HCT116 (cell line): ENCODE data around the gene LPO. TPM values are rescaled to one million over a fixed set of nuclear protein-coding genes. Genes with fewer than 3 reads are reported as not detected.

Source experiments
- ATAC-seq: fragments of 200-7000 bp; cut with Tn5 transposase; 2 replicates; pipeline ENCODE4 v1.9.1; 2020; ENCODE audit warnings: mild to moderate bottlenecking, moderate library complexity
- BruUV-seq: library from RNA; stranded (reverse); fragments of 400-500 nt; replicated peaks from 2 replicates; lab custom pipeline; 2021; lab: Mats Ljungman, UMichigan
- CTCF ChIA-PET: fragments of 300-600 bp; sonication (Branson Sonifier 250); formaldehyde crosslinking; loops from one replicate; lab custom pipeline; 2021; ENCODE audit warnings: antibody characterized with exemption; lab: Charles Lee
- POLR2A ChIA-PET: fragments of 300-600, 350-600 bp; sonication (Branson Sonifier 250); formaldehyde crosslinking; loops from one replicate; lab custom pipeline; 2021; ENCODE audit warnings: antibody characterized with exemption; lab: Charles Lee
- RAD21 ChIA-PET, 2 experiments: fragments of 300-600 bp; sonication (Branson Sonifier 250); formaldehyde crosslinking; loops; one replicate each; lab custom pipeline; 2023; ENCODE audit warnings: low total read pairs in 2 of 2; ENCODE audit not compliant: uncharacterized antibody in 2 of 2, unreplicated experiment in 2 of 2, low non-redundant PET in 1 of 2; lab: Charles Lee
- DNase-seq: peaks from one replicate; pipeline ENCODE4 v3.0.0-alpha.2; 2010; ENCODE audit warnings: low read depth, low spot score
- H2AFZ ChIP-seq: fragments of 200-600 bp; shearing (Covaris generic), sonication (generic); 2 replicates; pipeline ENCODE4 v1.6.1; 2017; ENCODE audit warnings: low read depth, mixed run types, mixed read lengths, antibody characterized with exemption, low read length; ENCODE audit not compliant: poor library complexity, severe bottlenecking
- H3K27ac ChIP-seq: 2 replicates; pipeline ENCODE4 v1.5.1; 2012; ENCODE audit warnings: low read depth, low read length
- H3K27me3 ChIP-seq: fragments of 200-600 bp; sonication (generic); 2 replicates; pipeline ENCODE4 v1.6.1; 2016; ENCODE audit warnings: mixed run types, low read length, mixed read lengths; ENCODE audit not compliant: insufficient read depth
- H3K36me3 ChIP-seq, 2 experiments: fragments of 200-500 bp in 1 of 2; fragments of 200-600 bp in 1 of 2; sonication (Bioruptor generic) in 1 of 2; sonication (generic) in 1 of 2; 2 replicates each; pipeline versions ENCODE4 v1.5.1 to v1.6.1; 2014 to 2016; ENCODE audit warnings: low read length in 2 of 2, inconsistent platforms in 1 of 2, mixed read lengths in 1 of 2, mixed run types in 1 of 2; ENCODE audit not compliant: insufficient read depth in 2 of 2, control insufficient read depth in 1 of 2
- H3K4me1 ChIP-seq, 2 experiments: fragments of 200-600 bp in 1 of 2; sonication (generic) in 1 of 2; 2 replicates each; pipeline versions ENCODE4 v1.5.1 to v1.6.1; 2012 to 2017; ENCODE audit warnings: low read length in 2 of 2, inconsistent platforms in 1 of 2, mild to moderate bottlenecking in 1 of 2, mixed read lengths in 1 of 2, mixed run types in 1 of 2, moderate library complexity in 1 of 2; ENCODE audit not compliant: insufficient read depth in 2 of 2, control insufficient read depth in 1 of 2
- H3K4me2 ChIP-seq: fragments of 200-600 bp; sonication (generic); 2 replicates; pipeline ENCODE4 v1.6.1; 2017; ENCODE audit warnings: mixed run types, low read length, mixed read lengths
- H3K4me3 ChIP-seq, 2 experiments: fragments of 200-600 bp in 1 of 2; sonication (generic) in 1 of 2; replicated peaks in 1 of 2; 2 replicates each; pipeline ENCODE4 v1.5.1; 2011 to 2016; ENCODE audit warnings: low read length in 2 of 2, control low read depth in 1 of 2, low read depth in 1 of 2, mild to moderate bottlenecking in 1 of 2, mixed read lengths in 1 of 2, mixed run types in 1 of 2
- H3K79me2 ChIP-seq: fragments of 200-600 bp; sonication (generic); 2 replicates; pipeline ENCODE4 v1.6.1; 2017; ENCODE audit warnings: mild to moderate bottlenecking, mixed run types, low read length, moderate library complexity, mixed read lengths; ENCODE audit not compliant: insufficient read depth
- H3K9ac ChIP-seq: fragments of 200-600 bp; sonication (generic); 2 replicates; pipeline ENCODE4 v1.6.1; 2016; ENCODE audit warnings: low read length, mixed read lengths
- H3K9me2 ChIP-seq: fragments of 200-600 bp; sonication (generic), shearing (Covaris generic); 2 replicates; pipeline ENCODE4 v1.6.1; 2017; ENCODE audit warnings: mixed run types, mild to moderate bottlenecking, moderate library complexity; ENCODE audit not compliant: insufficient read depth
- H3K9me3 ChIP-seq, 2 experiments: fragments of 200-500 bp in 1 of 2; fragments of 200-600 bp in 1 of 2; sonication (Bioruptor generic) in 1 of 2; sonication (generic) in 1 of 2; 2 replicates each; pipeline ENCODE4 v1.6.1; 2014 to 2017; ENCODE audit warnings: low read length in 2 of 2, mixed read lengths in 2 of 2, inconsistent platforms in 1 of 2, low read depth in 1 of 2, mild to moderate bottlenecking in 1 of 2, mixed run types in 1 of 2, moderate library complexity in 1 of 2; ENCODE audit not compliant: control insufficient read depth in 1 of 2, insufficient read depth in 1 of 2
- H4K20me1 ChIP-seq: fragments of 200-600 bp; sonication (generic), shearing (Covaris generic); 2 replicates; pipeline ENCODE4 v1.6.1; 2017; ENCODE audit warnings: mixed run types, mild to moderate bottlenecking, moderate library complexity; ENCODE audit not compliant: insufficient read depth
- CTCF ChIP-seq, 3 experiments: fragments of 200-600 bp in 1 of 3; sonication (generic) in 1 of 3; IDR thresholded peaks in 2 of 3; conservative IDR thresholded peaks in 1 of 3; 2 replicates each; pipeline ENCODE4 v1.5.1; 2012 to 2017; ENCODE audit warnings: low read depth in 2 of 3, low read length in 2 of 3, antibody characterized with exemption in 1 of 3, borderline replicate concordance in 1 of 3, control low read depth in 1 of 3, mild to moderate bottlenecking in 1 of 3, mixed read lengths in 1 of 3, mixed run types in 1 of 3, moderate library complexity in 1 of 3; ENCODE audit not compliant: insufficient read depth in 1 of 3
- ELF1 ChIP-seq: IDR thresholded peaks from 2 replicates; pipeline ENCODE4 v1.6.1; 2012; ENCODE audit warnings: low read depth, borderline replicate concordance
- EZH2 ChIP-seq: fragments of 200-600 bp; sonication (generic); IDR thresholded peaks from 2 replicates; pipeline ENCODE4 v1.6.1; 2017; ENCODE audit warnings: antibody characterized with exemption, mixed run types
- EZH2phosphoT487 ChIP-seq: fragments of 200-600 bp; IDR thresholded peaks from 2 replicates; pipeline ENCODE4 v1.6.1; 2018; ENCODE audit warnings: antibody characterized with exemption, borderline replicate concordance
- POLR2A ChIP-seq: IDR thresholded peaks from 2 replicates; pipeline ENCODE4 v1.7.0; 2011; ENCODE audit warnings: borderline replicate concordance; ENCODE audit not compliant: insufficient read depth, insufficient read length; ENCODE audit errors: extremely low read depth
- RAD21 ChIP-seq: IDR thresholded peaks from 2 replicates; pipeline ENCODE4 v1.6.1; 2012; ENCODE audit warnings: low read depth, mild to moderate bottlenecking
- SIN3A ChIP-seq: IDR thresholded peaks from 2 replicates; pipeline ENCODE4 v1.6.1; 2012; ENCODE audit warnings: low read depth
- ZFX ChIP-seq: fragments of 450-650 bp; IDR thresholded peaks from 2 replicates; pipeline ENCODE4 v1.6.1; 2017
- ZNF274 ChIP-seq: fragments of 200-500 bp; sonication (Bioruptor generic); IDR thresholded peaks from 2 replicates; pipeline ENCODE4 v1.6.1; 2014; ENCODE audit warnings: mild to moderate bottlenecking, low read depth, low read length, inconsistent platforms
- intact Hi-C: fragments of 100-400 bp; cut with micrococcal nuclease; formaldehyde crosslinking; loops from 2 replicates; pipeline ENCODE4 v1.10.0; 2022
- total RNA-seq: library from RNA; stranded (reverse); gene quantifications from one replicate; pipeline ENCODE4 v1.2.1, GENCODE V29; 2021; ENCODE audit not compliant: unreplicated experiment

LPO gene
- total RNA-seq, 1 experiment from 2014 or later, result not detected

GRCh38 chr17:58235821-58236220, 2.6 kb upstream of the LPO start:
- Histone ChIP-seq H3K4me1 (peaks cover 0 to 6% of the 10 kb centered on the region in 2 experiments; a peak in 1 of 4 replicates), H3K4me3 (no peak overlapping the region), H3K27ac (no peak overlapping the region), H3K27me3 (peaks cover 68% of the 10 kb centered on the region), H3K9me2 (no peaks in the 10 kb centered on the region), H3K4me2 (no peak overlapping the region), H3K79me2 (no peaks in the 10 kb centered on the region), H3K36me3 (no peaks in the 10 kb centered on the region), H2AFZ (no peak overlapping the region), H3K9ac (no peak overlapping the region), H3K9me3 (no peaks in the 10 kb centered on the region), H4K20me1 (no peaks in the 10 kb centered on the region)
- ChIA-PET RAD21 (no interaction called here), POLR2A (interaction anchor here (1.2 to 1.6 kb wide), 2 partner anchors 14 to 17 kb away, joined by 3 to 4 read pairs; partner anchors contain the start of gene MKS1), CTCF (interaction anchor here (0.8 to 2.4 kb wide), 4 partner anchors 10 to 36 kb away, joined by 3 to 12 read pairs (median 4); no protein-coding TSS in a partner anchor)
- BruUV-seq, result no TSS peak
- no peak for ATAC-seq
- intact Hi-C loops, result no loop called here
- TF ChIP-seq EZH2, result no peak
- no peak for TF ChIP-seq RAD21
- TF ChIP-seq ZNF274, result no peak
- no peak for TF ChIP-seq POLR2A
- TF ChIP-seq CTCF (IDR thresholded peaks at IDR 0.05 in 2 of 3, conservative IDR thresholded peaks at IDR 0.05 in 1 of 3; ENCODE audit: borderline replicate concordance in 1 of 3, insufficient read depth in 1 of 3, low read depth in 2 of 3, low read length in 2 of 3), result no peak
- no peak for TF ChIP-seq ELF1
- no peak for TF ChIP-seq ZFX
- no peak for TF ChIP-seq EZH2phosphoT487
- TF ChIP-seq SIN3A, result no peak
- DNase-seq, result no peak
